ENCODE results near the gene RSPH3. TPM values are rescaled to one million over a fixed set of nuclear protein-coding genes. Genes with fewer than 3 reads are reported as not detected.

Gene RSPH3
- total RNA-seq, 4 donors from 2014 or later: 1.2 to 9.5 (median 6.1) TPM

DNA sequence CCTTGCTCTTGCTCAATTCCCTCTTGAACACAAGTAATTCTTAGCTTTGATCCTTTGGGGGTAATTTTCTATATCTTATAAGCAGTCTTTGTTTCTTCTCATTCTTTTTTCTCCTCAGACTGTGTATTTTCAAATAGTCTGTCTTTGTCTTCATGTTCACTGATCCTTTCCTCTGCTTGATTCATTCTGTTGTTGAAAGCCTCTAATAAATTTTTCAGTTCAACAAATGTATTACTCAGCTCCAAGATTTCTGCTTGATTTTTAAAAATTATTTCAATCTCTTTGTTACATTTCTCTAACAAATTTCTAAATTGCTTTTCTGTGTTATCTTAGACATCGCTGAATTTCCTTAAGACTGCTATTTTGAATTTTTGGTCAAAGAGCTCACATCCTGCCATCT, 11.5 kb downstream of the RSPH3 start:
- no peaks in the 10 kb centered on the region for H3K4me1 ChIP-seq
- H3K27me3 ChIP-seq: no peaks in the 10 kb centered on the region
- peaks cover 0 to 14% of the 10 kb centered on the region in 2 donors for H3K9me3 ChIP-seq
- TF ChIP-seq, protein P1, sequence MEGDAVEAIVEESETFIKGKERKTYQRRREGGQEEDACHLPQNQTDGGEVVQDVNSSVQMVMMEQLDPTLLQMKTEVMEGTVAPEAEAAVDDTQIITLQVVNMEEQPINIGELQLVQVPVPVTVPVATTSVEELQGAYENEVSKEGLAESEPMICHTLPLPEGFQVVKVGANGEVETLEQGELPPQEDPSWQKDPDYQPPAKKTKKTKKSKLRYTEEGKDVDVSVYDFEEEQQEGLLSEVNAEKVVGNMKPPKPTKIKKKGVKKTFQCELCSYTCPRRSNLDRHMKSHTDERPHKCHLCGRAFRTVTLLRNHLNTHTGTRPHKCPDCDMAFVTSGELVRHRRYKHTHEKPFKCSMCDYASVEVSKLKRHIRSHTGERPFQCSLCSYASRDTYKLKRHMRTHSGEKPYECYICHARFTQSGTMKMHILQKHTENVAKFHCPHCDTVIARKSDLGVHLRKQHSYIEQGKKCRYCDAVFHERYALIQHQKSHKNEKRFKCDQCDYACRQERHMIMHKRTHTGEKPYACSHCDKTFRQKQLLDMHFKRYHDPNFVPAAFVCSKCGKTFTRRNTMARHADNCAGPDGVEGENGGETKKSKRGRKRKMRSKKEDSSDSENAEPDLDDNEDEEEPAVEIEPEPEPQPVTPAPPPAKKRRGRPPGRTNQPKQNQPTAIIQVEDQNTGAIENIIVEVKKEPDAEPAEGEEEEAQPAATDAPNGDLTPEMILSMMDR (IDR thresholded peaks at IDR 0.05): no peak
- no peak for TF ChIP-seq POLR2A (IDR thresholded peaks at IDR 0.05)
- H3K27ac ChIP-seq: no peak overlapping the region
- H3K4me3 ChIP-seq: no peak overlapping the region
- intact Hi-C loops (cut with DNase I; ENCODE audit: low total_unique reads): no loop called here
- DNase-seq: no peak
- no peaks in the 10 kb centered on the region for H3K36me3 ChIP-seq

DNA sequence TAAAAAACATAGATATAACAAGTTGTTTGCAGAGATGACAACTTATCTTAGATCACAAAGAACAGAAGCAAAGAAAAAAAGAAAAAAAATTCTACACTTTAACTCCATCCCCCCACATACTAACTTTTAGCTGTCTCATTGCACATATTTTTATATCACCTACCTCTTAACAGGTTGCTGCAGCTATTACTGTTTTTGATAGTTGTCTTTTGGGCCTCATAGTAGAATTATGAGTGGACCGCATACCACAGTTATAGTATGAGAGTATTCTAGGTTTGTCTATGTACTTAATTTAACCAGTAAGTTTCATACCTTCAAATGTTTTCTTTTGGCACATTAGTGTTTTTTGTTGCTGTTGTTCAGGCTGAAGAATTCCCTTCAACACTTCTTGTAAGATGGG, 12.3 kb downstream of the RSPH3 start:
- H3K27ac ChIP-seq: no peak overlapping the region
- no peaks in the 10 kb centered on the region for H3K27me3 ChIP-seq
- no peak for TF ChIP-seq POLR2A (IDR thresholded peaks at IDR 0.05)
- TF ChIP-seq, protein P1 (IDR thresholded peaks at IDR 0.05): no peak
- H3K4me3 ChIP-seq: no peak overlapping the region
- H3K9me3 ChIP-seq: peaks cover 0 to 14% of the 10 kb centered on the region in 2 donors
- intact Hi-C loops (cut with DNase I; ENCODE audit: low total_unique reads): no loop called here
- H3K36me3 ChIP-seq: no peaks in the 10 kb centered on the region
- H3K4me1 ChIP-seq: no peaks in the 10 kb centered on the region
- DNase-seq: no peak

DNA sequence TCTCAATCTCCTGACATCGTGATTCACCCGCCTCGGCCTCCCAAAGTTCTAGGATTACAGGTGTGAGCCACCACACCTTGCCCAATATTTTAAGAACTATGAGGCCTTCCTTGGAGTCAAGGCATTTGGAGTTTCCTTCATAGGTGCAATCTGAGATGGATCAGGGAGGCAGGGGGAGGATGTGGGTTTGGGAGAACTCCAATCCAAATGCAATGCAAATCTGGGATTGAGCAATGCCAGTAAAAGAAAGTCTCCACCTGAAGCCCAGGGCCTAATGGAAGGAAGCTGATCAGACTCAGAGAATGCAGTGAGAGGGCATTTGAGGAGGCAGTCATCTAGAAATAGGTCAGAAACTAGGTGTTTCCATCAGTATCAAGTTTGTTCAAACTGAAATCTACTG, 21.2 kb downstream of the RSPH3 start:
- intact Hi-C loops (cut with DNase I; ENCODE audit: low total_unique reads): no loop called here
- H3K36me3 ChIP-seq: no peaks in the 10 kb centered on the region
- DNase-seq: no peak
- no peak for TF ChIP-seq POLR2A (IDR thresholded peaks at IDR 0.05)
- no peaks in the 10 kb centered on the region for H3K27me3 ChIP-seq
- H3K4me3 ChIP-seq: no peak overlapping the region
- no peaks in the 10 kb centered on the region for H3K4me1 ChIP-seq
- H3K27ac ChIP-seq: no peak overlapping the region
- no peaks in the 10 kb centered on the region for H3K9me3 ChIP-seq

DNA sequence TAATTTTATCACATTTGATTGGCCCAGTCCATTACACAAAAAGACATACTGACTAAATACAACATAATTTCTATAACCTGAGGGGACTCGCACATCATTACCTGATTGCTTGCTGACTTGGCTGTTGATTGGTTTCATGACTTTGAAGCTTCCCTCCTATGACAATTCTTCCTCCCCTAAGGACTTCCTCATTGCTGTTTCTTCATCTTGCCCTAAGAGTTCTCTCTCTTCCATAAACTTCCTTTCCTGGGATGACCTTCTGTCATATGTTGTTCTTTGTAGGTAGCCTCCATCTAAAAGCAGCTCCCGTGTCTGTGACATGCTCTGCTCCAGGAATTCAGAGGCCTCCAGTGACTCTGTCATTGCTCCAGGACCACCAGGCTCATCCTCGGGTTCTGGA, 22.6 kb downstream of the RSPH3 start:
- no peak overlapping the region for H3K27ac ChIP-seq
- DNase-seq: no peak
- H3K36me3 ChIP-seq: no peaks in the 10 kb centered on the region
- TF ChIP-seq POLR2A (IDR thresholded peaks at IDR 0.05): no peak
- TF ChIP-seq, protein P1 (IDR thresholded peaks at IDR 0.05): no peak
- no peaks in the 10 kb centered on the region for H3K9me3 ChIP-seq
- H3K4me1 ChIP-seq: no peaks in the 10 kb centered on the region
- H3K4me3 ChIP-seq: no peak overlapping the region
- H3K27me3 ChIP-seq: no peaks in the 10 kb centered on the region
- intact Hi-C loops (cut with DNase I; ENCODE audit: low total_unique reads): no loop called here

DNA sequence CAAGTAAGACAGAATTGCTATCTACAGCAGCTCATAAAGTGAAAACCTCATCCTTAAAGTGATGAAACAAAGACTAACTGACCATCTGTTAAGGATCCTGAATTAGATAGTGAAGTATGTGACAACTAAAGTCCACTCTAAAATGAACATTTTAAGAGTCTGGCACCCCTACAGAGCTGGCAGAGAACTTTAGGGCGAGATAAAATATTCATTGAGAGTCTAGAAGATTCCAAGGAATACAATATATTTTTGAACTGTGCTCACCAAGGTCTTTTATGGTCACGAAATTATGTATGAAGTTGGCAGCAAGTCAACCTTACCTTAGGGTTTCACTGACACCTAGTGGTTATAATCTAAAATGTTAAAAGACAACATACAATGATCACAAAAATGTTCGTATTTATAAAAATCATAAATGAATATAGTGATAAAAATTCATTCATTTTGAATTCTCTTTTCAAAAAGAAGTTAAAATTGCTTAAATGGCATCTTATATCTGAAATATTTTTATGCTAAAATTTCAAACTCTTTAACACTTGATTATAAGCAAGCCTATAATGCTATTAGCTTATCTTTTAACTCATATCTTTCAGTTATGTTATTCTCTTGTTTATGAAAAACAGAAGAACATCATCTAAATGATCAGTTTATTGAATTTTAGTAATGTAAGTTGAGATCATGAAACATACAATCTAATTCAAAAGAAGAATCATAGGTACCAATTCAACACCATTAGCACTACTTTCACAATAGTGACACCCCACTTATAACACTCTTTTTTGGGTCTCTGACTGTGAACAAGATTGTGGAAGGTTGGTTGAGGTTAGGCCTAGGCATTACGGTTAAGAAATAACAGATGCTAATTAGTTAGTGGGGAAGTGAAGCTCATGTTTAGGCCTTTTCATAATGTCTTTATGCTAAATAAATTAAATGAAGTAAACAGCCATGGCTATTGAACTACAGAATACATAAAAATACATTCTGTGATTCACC, 27.5 kb downstream of the RSPH3 start:
- TF ChIP-seq POLR2A (IDR thresholded peaks at IDR 0.05): no peak
- TF ChIP-seq, protein P1 (IDR thresholded peaks at IDR 0.05): peak; percentile 35 to 62 (median 52)
- Histone ChIP-seq H3K4me3 (no peak overlapping the region), H3K27me3 (no peaks in the 10 kb centered on the region), H3K36me3 (no peaks in the 10 kb centered on the region), H3K4me1 (no peaks in the 10 kb centered on the region), H3K27ac (no peak overlapping the region), H3K9me3 (no peaks in the 10 kb centered on the region)
- DNase-seq: no peak
- intact Hi-C loops (cut with DNase I; ENCODE audit: low total_unique reads): no loop called here

Measured in uterus (tissue), 4 donors.